ENCODE data around the gene FAM234B. TPM values are rescaled to one million over a fixed set of nuclear protein-coding genes. Genes with fewer than 3 reads are reported as not detected.

Gene FAM234B
- total RNA-seq, 1 experiment from 2014 or later, result 20.8 TPM

GRCh38 chr12:13024531-13024916 is 19.7 kb upstream of the FAM234B start:
- no peak overlapping the region for H3K27ac ChIP-seq (ENCODE audit: insufficient read length, low read depth, low read length)
- no peak overlapping the region for H2BK20ac ChIP-seq (ENCODE audit: low read depth, low read length, poor library complexity, severe bottlenecking)
- H3K9ac ChIP-seq (ENCODE audit: extremely low read depth, insufficient read length, low read length), result no peak overlapping the region
- no peak overlapping the region for H2BK15ac ChIP-seq (ENCODE audit: low read depth, low read length)
- H3K4ac ChIP-seq (ENCODE audit: low read depth, low read length), result no peak overlapping the region
- H2BK5ac ChIP-seq (ENCODE audit: insufficient read length, low read length), result no peak overlapping the region
- no peak overlapping the region for H3K56ac ChIP-seq (ENCODE audit: insufficient read length, low read depth, low read length)
- WGBS (ENCODE audit: extremely low coverage, insufficient read length, low lambda C conversion rate), result no CpG with 5 or more reads among the region's 5 CpGs
- H3K36me3 Mint-ChIP-seq (ENCODE audit: insufficient read depth in 1 of 3, low read depth in 3 of 3), result no peaks in the 10 kb centered on the region
- H4K5ac ChIP-seq (ENCODE audit: insufficient read length, low read depth, low read length), result no peak overlapping the region
- H3K14ac ChIP-seq (ENCODE audit: insufficient read depth, low read length), result no peak overlapping the region
- no peak overlapping the region for H3T11ph ChIP-seq (ENCODE audit: low read length)
- H2AK5ac ChIP-seq (ENCODE audit: insufficient read length, low read length), result no peak overlapping the region
- H3K4me3 Mint-ChIP-seq, result no peak overlapping the region
- DNase-seq, result no peak
- no peak overlapping the region for H3K27ac Mint-ChIP-seq
- H3K18ac ChIP-seq (ENCODE audit: insufficient read length, low read depth, low read length), result no peak overlapping the region
- H3K23ac ChIP-seq (ENCODE audit: insufficient read length, low read depth, low read length), result no peak overlapping the region
- H3K23me2 ChIP-seq (ENCODE audit: insufficient read length, low read depth, low read length, poor library complexity, severe bottlenecking), result no peaks in the 10 kb centered on the region
- TF ChIP-seq, protein P1, sequence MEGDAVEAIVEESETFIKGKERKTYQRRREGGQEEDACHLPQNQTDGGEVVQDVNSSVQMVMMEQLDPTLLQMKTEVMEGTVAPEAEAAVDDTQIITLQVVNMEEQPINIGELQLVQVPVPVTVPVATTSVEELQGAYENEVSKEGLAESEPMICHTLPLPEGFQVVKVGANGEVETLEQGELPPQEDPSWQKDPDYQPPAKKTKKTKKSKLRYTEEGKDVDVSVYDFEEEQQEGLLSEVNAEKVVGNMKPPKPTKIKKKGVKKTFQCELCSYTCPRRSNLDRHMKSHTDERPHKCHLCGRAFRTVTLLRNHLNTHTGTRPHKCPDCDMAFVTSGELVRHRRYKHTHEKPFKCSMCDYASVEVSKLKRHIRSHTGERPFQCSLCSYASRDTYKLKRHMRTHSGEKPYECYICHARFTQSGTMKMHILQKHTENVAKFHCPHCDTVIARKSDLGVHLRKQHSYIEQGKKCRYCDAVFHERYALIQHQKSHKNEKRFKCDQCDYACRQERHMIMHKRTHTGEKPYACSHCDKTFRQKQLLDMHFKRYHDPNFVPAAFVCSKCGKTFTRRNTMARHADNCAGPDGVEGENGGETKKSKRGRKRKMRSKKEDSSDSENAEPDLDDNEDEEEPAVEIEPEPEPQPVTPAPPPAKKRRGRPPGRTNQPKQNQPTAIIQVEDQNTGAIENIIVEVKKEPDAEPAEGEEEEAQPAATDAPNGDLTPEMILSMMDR (conservative IDR thresholded peaks at IDR 0.05), result no peak
- H3K4me1 ChIP-seq (ENCODE audit: insufficient read depth, low read length), result no peaks in the 10 kb centered on the region
- H2BK12ac ChIP-seq (ENCODE audit: insufficient read length, low read depth, low read length), result no peak overlapping the region
- no peak overlapping the region for H4K91ac ChIP-seq (ENCODE audit: insufficient read length, low read depth, low read length)
- H3K4me2 ChIP-seq (ENCODE audit: insufficient read depth, insufficient read length, low read length), result no peak overlapping the region
- H3K4me1 Mint-ChIP-seq, result peaks cover 14 to 16% of the 10 kb centered on the region in 2 experiments
- no peaks in the 10 kb centered on the region for H3K27me3 ChIP-seq (ENCODE audit: insufficient read depth, low read length)
- H4K8ac ChIP-seq (replicated peaks; ENCODE audit: insufficient read length, low read depth, low read length), result no peak overlapping the region
- H3K9me3 ChIP-seq (ENCODE audit: control insufficient read depth, low read depth, low read length), result no peaks in the 10 kb centered on the region
- H2BK120ac ChIP-seq (ENCODE audit: low read depth, low read length, poor library complexity, severe bottlenecking), result no peak overlapping the region
- H3K79me1 ChIP-seq (ENCODE audit: insufficient read depth, low read depth, low read length, poor library complexity, severe bottlenecking), result no peaks in the 10 kb centered on the region
- H3K27me3 Mint-ChIP-seq (ENCODE audit: low read depth), result no peaks in the 10 kb centered on the region
- no peaks in the 10 kb centered on the region for H3K79me2 ChIP-seq (ENCODE audit: insufficient read depth, low read length)
- H2AFZ ChIP-seq (ENCODE audit: low read length), result no peak overlapping the region
- no peaks in the 10 kb centered on the region for H4K20me1 ChIP-seq (ENCODE audit: control insufficient read depth, insufficient read depth, insufficient read length)
- H3K9me3 Mint-ChIP-seq, result no peaks in the 10 kb centered on the region
